GM21619 (cell line): ENCODE measurements around the gene SCLY.
"Not testable (repeated sequence)": the region's sequence is repeated elsewhere in the genome, so short reads cannot be mapped to it uniquely, and the experiment has no call there.

Experiments
- ATAC-seq: cut with Tn5 transposase; IDR thresholded peaks from one replicate; pipeline ENCODE4 v1.9.1; 2021; ENCODE audit not compliant: unreplicated experiment

Gene SCLY

GRCh38 chr2:238040918-238041317 lies 19.9 kb upstream of the SCLY start:
- ATAC-seq = no peak

GRCh38 chr2:238042090-238042489 lies 18.7 kb upstream of the SCLY start:
- no peak for ATAC-seq

- no peak for ATAC-seq
Observed at GRCh38 chr2:238042849-238043584, 17.8 kb upstream of the SCLY start.

- ATAC-seq = no peak
Observed at GRCh38 chr2:238043851-238044250, 16.9 kb upstream of the SCLY start.

- no peak for ATAC-seq
Observed at GRCh38 chr2:238045575-238045974, 15.2 kb upstream of the SCLY start.

- no peak for ATAC-seq
Observed at GRCh38 chr2:238046725-238047270, 14.0 kb upstream of the SCLY start.

- no peak for ATAC-seq
Observed at GRCh38 chr2:238053191-238053776, 7.5 kb upstream of the SCLY start.

- ATAC-seq = no peak
Observed at GRCh38 chr2:238055841-238056240, 5.0 kb upstream of the SCLY start.

- not testable (repeated sequence) for ATAC-seq
Observed at GRCh38 chr2:238057696-238058575, 2.9 kb upstream of the SCLY start.

GRCh38 chr2:238059505-238059904 lies 1.3 kb upstream of the SCLY start:
- no peak for ATAC-seq

- ATAC-seq = no peak
Observed at GRCh38 chr2:238060096-238060541, 682 bp upstream of the SCLY start.

- ATAC-seq = peak; percentile 22
Observed at GRCh38 chr2:238061315-238062202, 758 bp downstream of the SCLY start.

GRCh38 chr2:238063414-238064189 lies 2.8 kb downstream of the SCLY start:
- ATAC-seq = no peak

- ATAC-seq = no peak
Observed at GRCh38 chr2:238064376-238064775, 3.6 kb downstream of the SCLY start.

- ATAC-seq = no peak
Observed at GRCh38 chr2:238065071-238065846, 4.5 kb downstream of the SCLY start.

- ATAC-seq = no peak
Observed at GRCh38 chr2:238066218-238066617, 5.4 kb downstream of the SCLY start.

- not testable (repeated sequence) for ATAC-seq
Observed at GRCh38 chr2:238066718-238067117, 5.9 kb downstream of the SCLY start.

- ATAC-seq = no peak
Observed at GRCh38 chr2:238067939-238068338, 7.1 kb downstream of the SCLY start.
